ENCODE measurements around the gene CHDH. TPM values are rescaled to one million over a fixed set of nuclear protein-coding genes. Genes with fewer than 3 reads are reported as not detected.

Gene CHDH
- total RNA-seq, 1 experiment from 2014 or later: 5.1 TPM

DNA sequence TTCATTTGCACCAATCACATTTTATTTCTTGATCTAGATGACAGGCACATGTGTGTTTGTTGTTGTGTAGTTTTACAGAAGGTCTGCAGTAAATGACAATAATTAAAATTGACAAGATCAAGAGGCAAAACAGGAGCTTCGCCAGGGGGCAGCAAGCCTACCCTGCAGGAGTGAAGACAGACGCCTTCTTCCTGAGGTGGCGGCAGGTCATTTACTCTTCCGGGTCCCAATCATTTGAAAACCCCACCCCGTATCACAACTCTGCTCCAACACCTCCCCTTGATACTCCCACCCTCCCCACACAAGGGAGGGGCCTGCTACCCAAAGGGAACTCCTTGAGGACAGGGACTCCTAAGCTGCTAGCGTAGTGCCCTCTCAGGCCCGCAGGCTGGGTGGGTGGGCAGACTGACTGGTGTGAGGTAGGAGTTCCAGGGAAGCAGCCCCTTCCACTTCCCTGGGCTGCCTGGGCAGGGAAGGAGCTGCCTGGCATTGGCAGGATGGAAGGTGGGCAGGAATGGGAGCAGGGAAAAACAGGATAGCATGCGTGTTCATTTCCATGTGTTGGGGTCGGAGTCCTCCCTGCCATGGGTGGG lies 13.1 kb downstream of the CHDH start:
- ATAC-seq: no peak

DNA sequence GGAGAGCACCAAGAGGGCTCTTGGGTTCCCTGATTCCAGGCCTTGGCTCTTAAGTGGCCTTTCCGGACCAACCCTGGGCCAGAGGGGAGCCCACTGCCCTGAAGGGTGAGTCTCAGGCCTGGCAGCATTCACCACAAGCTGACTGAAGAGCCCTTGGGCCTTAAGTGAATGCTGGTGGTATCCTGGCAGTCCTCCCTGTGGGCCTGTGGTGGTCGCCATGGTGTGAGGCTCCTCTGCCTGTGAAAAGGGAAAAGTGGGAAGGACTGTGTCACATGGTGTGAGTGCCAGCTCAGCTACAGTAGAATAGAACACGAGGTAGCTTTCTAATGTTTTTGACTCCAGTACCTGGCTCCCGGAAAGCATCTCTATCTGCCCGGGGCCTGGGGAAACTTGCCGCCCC lies 15.3 kb downstream of the CHDH start:
- Histone ChIP-seq H3K9me2 (replicated peaks; ENCODE audit: low read length) (no peaks in the 10 kb centered on the region), H3K27ac (ENCODE audit: low read length) (no peak overlapping the region), H3K27me3 (ENCODE audit: low read length) (no peaks in the 10 kb centered on the region), H3K4me2 (ENCODE audit: low read length) (no peak overlapping the region), H3K9ac (ENCODE audit: low read length) (no peak overlapping the region), H3K36me3 (ENCODE audit: low read depth, low read length) (no peaks in the 10 kb centered on the region), H3K79me2 (ENCODE audit: low read length) (no peaks in the 10 kb centered on the region), H3K4me3 (ENCODE audit: low read length) (no peak overlapping the region), H2AFZ (ENCODE audit: low read length) (no peak overlapping the region), H4K20me1 (ENCODE audit: low read length) (no peaks in the 10 kb centered on the region), H3K9me3 (ENCODE audit: low read length) (no peaks in the 10 kb centered on the region), H3K4me1 (ENCODE audit: insufficient read depth, low read length) (no peaks in the 10 kb centered on the region), H3F3A (ENCODE audit: low read length, unreplicated experiment) (no peaks in the 10 kb centered on the region)
- ATAC-seq: no peak
- intact Hi-C loops (cut with micrococcal nuclease): no loop called here
- ChIA-PET POLR2A (ENCODE audit: unreplicated experiment) (no interaction called here), CTCF (no interaction called here)
- no TSS peak for BruUV-seq (replicated peaks)
- DNase-seq: no peak
- TF ChIP-seq EZH2phosphoT487 (IDR thresholded peaks at IDR 0.05; ENCODE audit: borderline replicate concordance, low read length) (no peak), EZH2 (IDR thresholded peaks at IDR 0.05; ENCODE audit: low read length, unreplicated experiment) (no peak)
- TF ChIP-seq, protein P1, sequence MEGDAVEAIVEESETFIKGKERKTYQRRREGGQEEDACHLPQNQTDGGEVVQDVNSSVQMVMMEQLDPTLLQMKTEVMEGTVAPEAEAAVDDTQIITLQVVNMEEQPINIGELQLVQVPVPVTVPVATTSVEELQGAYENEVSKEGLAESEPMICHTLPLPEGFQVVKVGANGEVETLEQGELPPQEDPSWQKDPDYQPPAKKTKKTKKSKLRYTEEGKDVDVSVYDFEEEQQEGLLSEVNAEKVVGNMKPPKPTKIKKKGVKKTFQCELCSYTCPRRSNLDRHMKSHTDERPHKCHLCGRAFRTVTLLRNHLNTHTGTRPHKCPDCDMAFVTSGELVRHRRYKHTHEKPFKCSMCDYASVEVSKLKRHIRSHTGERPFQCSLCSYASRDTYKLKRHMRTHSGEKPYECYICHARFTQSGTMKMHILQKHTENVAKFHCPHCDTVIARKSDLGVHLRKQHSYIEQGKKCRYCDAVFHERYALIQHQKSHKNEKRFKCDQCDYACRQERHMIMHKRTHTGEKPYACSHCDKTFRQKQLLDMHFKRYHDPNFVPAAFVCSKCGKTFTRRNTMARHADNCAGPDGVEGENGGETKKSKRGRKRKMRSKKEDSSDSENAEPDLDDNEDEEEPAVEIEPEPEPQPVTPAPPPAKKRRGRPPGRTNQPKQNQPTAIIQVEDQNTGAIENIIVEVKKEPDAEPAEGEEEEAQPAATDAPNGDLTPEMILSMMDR (conservative IDR thresholded peaks at IDR 0.05; ENCODE audit: low read depth, low read length): no peak

More for the DNA sequence above, 13.1 kb downstream of the CHDH start:
- BruUV-seq (replicated peaks): no TSS peak
- Histone ChIP-seq H3K4me3 (ENCODE audit: low read length) (no peak overlapping the region), H3K9ac (ENCODE audit: low read length) (no peak overlapping the region), H2AFZ (ENCODE audit: low read length) (no peak overlapping the region), H3K36me3 (ENCODE audit: low read depth, low read length) (no peaks in the 10 kb centered on the region), H3K27ac (ENCODE audit: low read length) (no peak overlapping the region), H3K27me3 (ENCODE audit: low read length) (no peaks in the 10 kb centered on the region), H3F3A (ENCODE audit: low read length, unreplicated experiment) (no peaks in the 10 kb centered on the region), H3K9me2 (replicated peaks; ENCODE audit: low read length) (no peaks in the 10 kb centered on the region), H4K20me1 (ENCODE audit: low read length) (no peaks in the 10 kb centered on the region), H3K4me2 (ENCODE audit: low read length) (no peak overlapping the region), H3K9me3 (ENCODE audit: low read length) (no peaks in the 10 kb centered on the region), H3K79me2 (ENCODE audit: low read length) (no peaks in the 10 kb centered on the region), H3K4me1 (ENCODE audit: insufficient read depth, low read length) (no peaks in the 10 kb centered on the region)
- no peak for DNase-seq
- TF ChIP-seq EZH2 (IDR thresholded peaks at IDR 0.05; ENCODE audit: low read length, unreplicated experiment): no peak
- TF ChIP-seq EZH2phosphoT487 (IDR thresholded peaks at IDR 0.05; ENCODE audit: borderline replicate concordance, low read length): no peak
- TF ChIP-seq, protein P1 (conservative IDR thresholded peaks at IDR 0.05; ENCODE audit: low read depth, low read length): no peak
- CTCF ChIA-PET: no interaction called here
- intact Hi-C loops (cut with micrococcal nuclease): no loop called here
- POLR2A ChIA-PET (ENCODE audit: unreplicated experiment): no interaction called here

DNA sequence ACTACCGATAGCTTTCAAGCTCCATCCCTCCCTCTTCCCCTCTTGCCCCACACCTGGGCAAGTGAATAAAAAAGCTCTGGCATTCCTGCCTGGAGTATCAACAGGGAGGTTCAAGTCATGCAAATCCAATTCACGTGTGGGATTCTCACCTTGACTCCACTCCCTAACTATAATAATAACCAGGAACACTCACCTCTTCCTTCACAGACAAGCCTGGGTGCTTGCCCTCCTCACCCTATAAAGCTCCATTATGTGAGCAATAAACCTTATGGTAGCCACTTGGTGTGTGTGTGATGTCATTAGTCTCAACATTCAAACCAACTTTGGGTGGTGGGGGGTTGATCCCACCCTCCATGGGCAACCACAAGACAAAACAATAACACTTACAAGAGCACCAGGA lies 16.6 kb downstream of the CHDH start:
- Histone ChIP-seq H3K27ac (ENCODE audit: low read length) (no peak overlapping the region), H3K9ac (ENCODE audit: low read length) (no peak overlapping the region), H2AFZ (ENCODE audit: low read length) (no peak overlapping the region), H3K4me1 (ENCODE audit: insufficient read depth, low read length) (no peaks in the 10 kb centered on the region), H3K4me2 (ENCODE audit: low read length) (no peak overlapping the region), H3K4me3 (ENCODE audit: low read length) (no peak overlapping the region), H3F3A (ENCODE audit: low read length, unreplicated experiment) (no peaks in the 10 kb centered on the region), H3K9me3 (ENCODE audit: low read length) (no peaks in the 10 kb centered on the region), H4K20me1 (ENCODE audit: low read length) (no peaks in the 10 kb centered on the region), H3K36me3 (ENCODE audit: low read depth, low read length) (no peaks in the 10 kb centered on the region), H3K27me3 (ENCODE audit: low read length) (no peaks in the 10 kb centered on the region), H3K79me2 (ENCODE audit: low read length) (no peaks in the 10 kb centered on the region), H3K9me2 (replicated peaks; ENCODE audit: low read length) (no peaks in the 10 kb centered on the region)
- ChIA-PET POLR2A (ENCODE audit: unreplicated experiment) (no interaction called here), CTCF (no interaction called here)
- DNase-seq (no peak), ATAC-seq (no peak)
- BruUV-seq (replicated peaks): no TSS peak
- intact Hi-C loops (cut with micrococcal nuclease): no loop called here
- TF ChIP-seq, protein P1 (conservative IDR thresholded peaks at IDR 0.05; ENCODE audit: low read depth, low read length): no peak
- TF ChIP-seq EZH2phosphoT487 (IDR thresholded peaks at IDR 0.05; ENCODE audit: borderline replicate concordance, low read length): no peak

All from PC-3 (cell line).